Measurements from ENCODE around the gene KCTD19. TPM values are rescaled to one million over a fixed set of nuclear protein-coding genes. Genes with fewer than 3 reads are reported as not detected.

Gene KCTD19
- total RNA-seq, 1 experiment from 2014 or later, result 0.32 TPM

GRCh38 chr16:67258161-67258835 lies 68.2 kb downstream of the KCTD19 start:
- POLR2A ChIA-PET (ENCODE audit: low non-redundant PET), result no interaction called here
- no peak for TF ChIP-seq CTCF (conservative IDR thresholded peaks at IDR 0.05; ENCODE audit: low read depth, low read length)
- no peak for TF ChIP-seq EZH2 (IDR thresholded peaks at IDR 0.05; ENCODE audit: borderline replicate concordance, low read depth, low read length, poor library complexity, severe bottlenecking)
- H3K9me3 ChIP-seq (ENCODE audit: low read depth, low read length, poor library complexity, severe bottlenecking), result no peaks in the 10 kb centered on the region

GRCh38 chr16:67257486-67258160 lies 68.9 kb downstream of the KCTD19 start:
- no peaks in the 10 kb centered on the region for H3K4me1 ChIP-seq (ENCODE audit: insufficient read depth, low read length, poor library complexity, severe bottlenecking)
- no peak for TF ChIP-seq EZH2 (IDR thresholded peaks at IDR 0.05; ENCODE audit: borderline replicate concordance, low read depth, low read length, poor library complexity, severe bottlenecking)
- no peak overlapping the region for H3K27ac ChIP-seq (ENCODE audit: low read depth, low read length, poor library complexity, severe bottlenecking)
- intact Hi-C loops (cut with micrococcal nuclease; ENCODE audit: unreplicated experiment), result no loop called here
- DNase-seq (ENCODE audit: low spot score), result no peak
- H3K4me3 ChIP-seq (ENCODE audit: low read depth, low read length, poor library complexity, severe bottlenecking), result no peak overlapping the region
- no TSS peak for BruUV-seq (replicated peaks)
- ChIA-PET CTCF (no interaction called here), POLR2A (ENCODE audit: low non-redundant PET) (no interaction called here)
- H3K9me3 ChIP-seq (ENCODE audit: low read depth, low read length, poor library complexity, severe bottlenecking), result no peaks in the 10 kb centered on the region
- H3K27me3 ChIP-seq (replicated peaks; ENCODE audit: insufficient read depth, low read depth, low read length, poor library complexity), result no peaks in the 10 kb centered on the region
- no peaks in the 10 kb centered on the region for H3K36me3 ChIP-seq (ENCODE audit: insufficient read depth, low read length, poor library complexity, severe bottlenecking)

More at GRCh38 chr16:67258161-67258835, 68.2 kb downstream of the KCTD19 start:
- Histone ChIP-seq H3K27me3 (replicated peaks; ENCODE audit: insufficient read depth, low read depth, low read length, poor library complexity) (no peaks in the 10 kb centered on the region), H3K36me3 (ENCODE audit: insufficient read depth, low read length, poor library complexity, severe bottlenecking) (no peaks in the 10 kb centered on the region), H3K4me1 (ENCODE audit: insufficient read depth, low read length, poor library complexity, severe bottlenecking) (no peaks in the 10 kb centered on the region), H3K4me3 (ENCODE audit: low read depth, low read length, poor library complexity, severe bottlenecking) (no peak overlapping the region), H3K27ac (ENCODE audit: low read depth, low read length, poor library complexity, severe bottlenecking) (no peak overlapping the region)
- DNase-seq (ENCODE audit: low spot score), result no peak
- CTCF ChIA-PET, result interaction anchor here (0.6 kb wide), 1 partner anchor 80 kb away, joined by 4 read pairs; no protein-coding TSS in a partner anchor
- no TSS peak for BruUV-seq (replicated peaks)
- intact Hi-C loops (cut with micrococcal nuclease; ENCODE audit: unreplicated experiment), result no loop called here

- BruUV-seq (replicated peaks), result no TSS peak
Observed at GRCh38 chr16:67256701-67257230, 69.8 kb downstream of the KCTD19 start.

More at GRCh38 chr16:67256701-67257230, 69.8 kb downstream of the KCTD19 start:
- H3K27me3 ChIP-seq (replicated peaks; ENCODE audit: insufficient read depth, low read depth, low read length, poor library complexity), result no peaks in the 10 kb centered on the region
- no peaks in the 10 kb centered on the region for H3K36me3 ChIP-seq (ENCODE audit: insufficient read depth, low read length, poor library complexity, severe bottlenecking)
- intact Hi-C loops (cut with micrococcal nuclease; ENCODE audit: unreplicated experiment), result no loop called here
- H3K4me1 ChIP-seq (ENCODE audit: insufficient read depth, low read length, poor library complexity, severe bottlenecking), result no peaks in the 10 kb centered on the region
- H3K4me3 ChIP-seq (ENCODE audit: low read depth, low read length, poor library complexity, severe bottlenecking), result no peak overlapping the region
- no peak for DNase-seq (ENCODE audit: low spot score)
- ChIA-PET POLR2A (ENCODE audit: low non-redundant PET) (no interaction called here), CTCF (no interaction called here)
- no peak overlapping the region for H3K27ac ChIP-seq (ENCODE audit: low read depth, low read length, poor library complexity, severe bottlenecking)
- TF ChIP-seq EZH2 (IDR thresholded peaks at IDR 0.05; ENCODE audit: borderline replicate concordance, low read depth, low read length, poor library complexity, severe bottlenecking) (no peak), CTCF (conservative IDR thresholded peaks at IDR 0.05; ENCODE audit: low read depth, low read length) (no peak)
- no peaks in the 10 kb centered on the region for H3K9me3 ChIP-seq (ENCODE audit: low read depth, low read length, poor library complexity, severe bottlenecking)
